Astrocyte of the hippocampus (primary cell): ENCODE measurements around the gene HBA2.
"Not testable (repeated sequence)": the region's sequence is repeated elsewhere in the genome, so short reads cannot be mapped to it uniquely, and the experiment has no call there.

Experiments
- DNase-seq: peaks from one replicate; pipeline ENCODE4 v3.0.0; 2011; ENCODE audit warnings: low read depth, low spot score

HBA2 gene

GRCh38 chr16:194516-194915 lies 21.8 kb downstream of the HBA2 start:
- DNase-seq: peak; percentile 18

- peak; percentile 58 for DNase-seq
Measured at GRCh38 chr16:200388-200787, 27.7 kb downstream of the HBA2 start.

- DNase-seq: no peak
Measured at GRCh38 chr16:203246-203645, 30.6 kb downstream of the HBA2 start.

GRCh38 chr16:204046-204445 lies 31.4 kb downstream of the HBA2 start:
- not testable (repeated sequence) for DNase-seq

- DNase-seq: not testable (repeated sequence)
Measured at GRCh38 chr16:209359-209758, 36.7 kb downstream of the HBA2 start.

- DNase-seq: not testable (repeated sequence)
Measured at GRCh38 chr16:211631-212180, 39.0 kb downstream of the HBA2 start.

GRCh38 chr16:212999-213398 lies 40.3 kb downstream of the HBA2 start:
- peak; percentile 30 for DNase-seq

- no peak for DNase-seq
Measured at GRCh38 chr16:220021-220420, 47.3 kb downstream of the HBA2 start.
